CD4-positive, CD25-positive, alpha-beta regulatory T cell (primary cell): ENCODE results near the gene MGAT5B. TPM values are rescaled to one million over a fixed set of nuclear protein-coding genes. Genes with fewer than 3 reads are reported as not detected.

Experiments
- ATAC-seq, 2 donors: fragments of 150-1000 bp; cut with Tn5 transposase; one replicate each; pipeline ENCODE4 v1.10.0; 2021; ENCODE audit warnings: low read depth in 2 of 2, moderate number of reproducible peaks in 2 of 2, moderate library complexity in 1 of 2
- DNase-seq, 3 donors: peaks; one replicate each; pipeline versions ENCODE4 v3.0.0 to v3.0.0-alpha.2; 2012 to 2022; ENCODE audit warnings: mixed read lengths in 1 of 3
- H3K27ac ChIP-seq: one replicate; pipeline ENCODE4 v1.7.0; 2013; ENCODE audit warnings: mild to moderate bottlenecking, low read length; ENCODE audit not compliant: insufficient read depth, poor library complexity, severe bottlenecking
- H3K27me3 ChIP-seq: one replicate; pipeline ENCODE4 v1.7.0; 2013; ENCODE audit warnings: low read length; ENCODE audit not compliant: control insufficient read depth, insufficient read depth
- H3K36me3 ChIP-seq: one replicate; pipeline ENCODE4 v1.7.0; 2013; ENCODE audit warnings: mild to moderate bottlenecking, low read length, moderate library complexity; ENCODE audit not compliant: control insufficient read depth, insufficient read depth
- H3K4me1 ChIP-seq: 2 replicates; pipeline ENCODE4 v1.7.0; 2013; ENCODE audit warnings: mild to moderate bottlenecking, low read length; ENCODE audit not compliant: insufficient read depth, control insufficient read depth, poor library complexity, severe bottlenecking
- H3K4me3 ChIP-seq: one replicate; pipeline ENCODE4 v1.7.0; 2013; ENCODE audit warnings: low read depth, mild to moderate bottlenecking, low read length, moderate library complexity
- H3K9me3 ChIP-seq, 2 experiments: 1 replicate in 1 of 2; 2 replicates in 1 of 2; pipeline ENCODE4 v1.7.0; 2013; ENCODE audit warnings: low read length in 2 of 2, mild to moderate bottlenecking in 1 of 2, moderate library complexity in 1 of 2; ENCODE audit not compliant: control insufficient read depth in 2 of 2
- H3K27ac Mint-ChIP-seq, 3 donors: one replicate each; pipeline ENCODE4 v1.8.0; 2020 to 2022; ENCODE audit warnings: mild to moderate bottlenecking in 3 of 3, mixed read lengths in 3 of 3, moderate library complexity in 2 of 3
- H3K27me3 Mint-ChIP-seq: one replicate; pipeline ENCODE4 v1.8.0; 2022; ENCODE audit warnings: mild to moderate bottlenecking, mixed read lengths
- H3K36me3 Mint-ChIP-seq: one replicate; pipeline ENCODE4 v1.8.0; 2020; ENCODE audit warnings: mixed read lengths
- H3K4me1 Mint-ChIP-seq, 4 donors: one replicate each; pipeline ENCODE4 v1.8.0; 2020 to 2022; ENCODE audit warnings: mixed read lengths in 4 of 4, mild to moderate bottlenecking in 1 of 4
- H3K4me3 Mint-ChIP-seq, 4 donors: one replicate each; pipeline ENCODE4 v1.8.0; 2020 to 2022; ENCODE audit warnings: mild to moderate bottlenecking in 4 of 4, mixed read lengths in 4 of 4, moderate library complexity in 3 of 4
- H3K9me3 Mint-ChIP-seq, 7 donors: one replicate each; pipeline ENCODE4 v1.8.0; 2020 to 2022; ENCODE audit warnings: mixed read lengths in 7 of 7, mild to moderate bottlenecking in 3 of 7, moderate library complexity in 2 of 7
- polyA plus RNA-seq, 4 donors: library from polyadenylated mRNA; unstranded; fragments of 300-500 nt; fragmentation: Illumina TruSeq; gene quantifications; one replicate each; pipeline ENCODE4 v1.2.3, GENCODE V29; 2021
- total RNA-seq: library from RNA; stranded (reverse); gene quantifications from one replicate; pipeline ENCODE4 v1.2.3, GENCODE V29; 2022

The MGAT5B gene
- total and polyA plus RNA-seq, 5 donors from 2014 or later = not detected

GRCh38 chr17:76982408-76983074 lies 114.3 kb downstream of the MGAT5B start:
- no peak overlapping the region for H3K4me3 ChIP-seq
- H3K9me3 Mint-ChIP-seq = peaks cover 0 to 4% (median 3%) of the 10 kb centered on the region in 7 donors
- no peak overlapping the region for H3K27ac ChIP-seq
- ATAC-seq (peak in 1 of 2 donors; percentile 31), DNase-seq (peak in 2 of 3 donors; percentile 12 to 47)
- no peaks in the 10 kb centered on the region for H3K36me3 Mint-ChIP-seq
- no peaks in the 10 kb centered on the region for H3K9me3 ChIP-seq
- H3K27me3 Mint-ChIP-seq = peaks cover 9% of the 10 kb centered on the region
- H3K4me3 Mint-ChIP-seq = no peak overlapping the region
- no peaks in the 10 kb centered on the region for H3K27me3 ChIP-seq
- peak overlapping the region in 1 of 3 donors; percentile 42 for H3K27ac Mint-ChIP-seq
- H3K4me1 Mint-ChIP-seq = peaks cover 0 to 13% (median 0%) of the 10 kb centered on the region in 4 donors
- no peaks in the 10 kb centered on the region for H3K36me3 ChIP-seq
- no peaks in the 10 kb centered on the region for H3K4me1 ChIP-seq

- Histone ChIP-seq H3K4me3 (no peak overlapping the region), H3K36me3 (no peaks in the 10 kb centered on the region), H3K27ac (no peak overlapping the region), H3K9me3 (no peaks in the 10 kb centered on the region), H3K27me3 (no peaks in the 10 kb centered on the region), H3K4me1 (no peaks in the 10 kb centered on the region)
- peak overlapping the region in 1 of 4 donors; percentile 48 for H3K4me3 Mint-ChIP-seq
- H3K4me1 Mint-ChIP-seq = peaks cover 0 to 13% (median 0%) of the 10 kb centered on the region in 4 donors
- no peak for DNase-seq
- no peak overlapping the region for H3K27ac Mint-ChIP-seq
- peaks cover 5% of the 10 kb centered on the region for H3K27me3 Mint-ChIP-seq
- no peak for ATAC-seq
- H3K36me3 Mint-ChIP-seq = no peaks in the 10 kb centered on the region
- peaks cover 0 to 3% (median under 1%) of the 10 kb centered on the region in 7 donors for H3K9me3 Mint-ChIP-seq
Measured at GRCh38 chr17:76983075-76983775, 115.0 kb downstream of the MGAT5B start.

GRCh38 chr17:76986365-76986764 lies 118.2 kb downstream of the MGAT5B start:
- no peak overlapping the region for H3K4me3 ChIP-seq
- no peak overlapping the region for H3K27ac ChIP-seq
- H3K27ac Mint-ChIP-seq = peak overlapping the region in 1 of 3 donors; percentile 31
- no peaks in the 10 kb centered on the region for H3K4me1 ChIP-seq
- DNase-seq (no peak), ATAC-seq (no peak)
- no peak overlapping the region for H3K4me3 Mint-ChIP-seq
- no peaks in the 10 kb centered on the region for H3K27me3 ChIP-seq
- no peaks in the 10 kb centered on the region for H3K36me3 ChIP-seq
- H3K27me3 Mint-ChIP-seq = no peaks in the 10 kb centered on the region
- peaks cover 0 to 1% (median 0%) of the 10 kb centered on the region in 7 donors for H3K9me3 Mint-ChIP-seq
- H3K9me3 ChIP-seq = no peaks in the 10 kb centered on the region
- no peaks in the 10 kb centered on the region for H3K36me3 Mint-ChIP-seq
- H3K4me1 Mint-ChIP-seq = peaks cover 0 to 13% (median under 1%) of the 10 kb centered on the region in 4 donors

- H3K27ac Mint-ChIP-seq = no peak overlapping the region
Measured at GRCh38 chr17:76987486-76988093, 119.4 kb downstream of the MGAT5B start.

GRCh38 chr17:76988796-76989195 lies 120.6 kb downstream of the MGAT5B start:
- Mint-ChIP-seq H3K4me1 (peaks cover 0 to 2% (median under 1%) of the 10 kb centered on the region in 4 donors), H3K4me3 (no peak overlapping the region), H3K36me3 (no peaks in the 10 kb centered on the region), H3K9me3 (no peaks in the 10 kb centered on the region), H3K27me3 (no peaks in the 10 kb centered on the region), H3K27ac (no peak overlapping the region)
- H3K9me3 ChIP-seq = no peaks in the 10 kb centered on the region
- no peak overlapping the region for H3K4me3 ChIP-seq
- ATAC-seq = no peak
- no peak for DNase-seq
- H3K4me1 ChIP-seq = no peaks in the 10 kb centered on the region
- no peaks in the 10 kb centered on the region for H3K27me3 ChIP-seq
- no peak overlapping the region for H3K27ac ChIP-seq
- H3K36me3 ChIP-seq = no peaks in the 10 kb centered on the region

More at GRCh38 chr17:76987486-76988093, 119.4 kb downstream of the MGAT5B start:
- Histone ChIP-seq H3K4me1 (no peaks in the 10 kb centered on the region), H3K4me3 (no peak overlapping the region), H3K27ac (no peak overlapping the region), H3K27me3 (no peaks in the 10 kb centered on the region), H3K9me3 (no peaks in the 10 kb centered on the region), H3K36me3 (no peaks in the 10 kb centered on the region)
- no peak overlapping the region for H3K4me3 Mint-ChIP-seq
- H3K27me3 Mint-ChIP-seq = no peaks in the 10 kb centered on the region
- H3K9me3 Mint-ChIP-seq = no peaks in the 10 kb centered on the region
- ATAC-seq (no peak), DNase-seq (no peak)
- H3K36me3 Mint-ChIP-seq = no peaks in the 10 kb centered on the region
- H3K4me1 Mint-ChIP-seq = peaks cover 0 to 7% (median under 1%) of the 10 kb centered on the region in 4 donors

GRCh38 chr17:76989519-76989918 lies 121.3 kb downstream of the MGAT5B start:
- H3K4me3 ChIP-seq = no peak overlapping the region
- no peaks in the 10 kb centered on the region for H3K36me3 ChIP-seq
- H3K4me1 Mint-ChIP-seq = peaks cover 0 to 9% (median 2%) of the 10 kb centered on the region in 4 donors
- H3K9me3 Mint-ChIP-seq = no peaks in the 10 kb centered on the region
- H3K4me1 ChIP-seq = no peaks in the 10 kb centered on the region
- H3K4me3 Mint-ChIP-seq = no peak overlapping the region
- no peaks in the 10 kb centered on the region for H3K27me3 Mint-ChIP-seq
- no peaks in the 10 kb centered on the region for H3K27me3 ChIP-seq
- no peaks in the 10 kb centered on the region for H3K36me3 Mint-ChIP-seq
- ATAC-seq (no peak), DNase-seq (no peak)
- H3K9me3 ChIP-seq = no peaks in the 10 kb centered on the region
- no peak overlapping the region for H3K27ac ChIP-seq
- H3K27ac Mint-ChIP-seq = no peak overlapping the region

- peaks cover 4 to 33% (median 7%) of the 10 kb centered on the region in 4 donors for H3K4me1 Mint-ChIP-seq
- H3K9me3 Mint-ChIP-seq = no peaks in the 10 kb centered on the region
- Histone ChIP-seq H3K27ac (no peak overlapping the region), H3K4me1 (peaks cover 11% of the 10 kb centered on the region), H3K4me3 (no peak overlapping the region), H3K9me3 (no peaks in the 10 kb centered on the region), H3K27me3 (no peaks in the 10 kb centered on the region), H3K36me3 (no peaks in the 10 kb centered on the region)
- H3K27me3 Mint-ChIP-seq = no peaks in the 10 kb centered on the region
- ATAC-seq = no peak
- no peak overlapping the region for H3K27ac Mint-ChIP-seq
- H3K4me3 Mint-ChIP-seq = no peak overlapping the region
- no peaks in the 10 kb centered on the region for H3K36me3 Mint-ChIP-seq
- no peak for DNase-seq
Measured at GRCh38 chr17:76992891-76993290, 124.7 kb downstream of the MGAT5B start.
